Measurements from ENCODE around the gene MYO16.
"Not testable (repeated sequence)": the region's sequence is repeated elsewhere in the genome, so short reads cannot be mapped to it uniquely, and the experiment has no call there.

MYO16 gene

GRCh38 chr13:108911807-108912206 lies 282.4 kb downstream of the MYO16 start:
- DNase-seq = no peak

GRCh38 chr13:108913731-108914130 lies 284.3 kb downstream of the MYO16 start:
- not testable (repeated sequence) for DNase-seq

GRCh38 chr13:108915095-108915633 lies 285.8 kb downstream of the MYO16 start:
- DNase-seq = peak; percentile 22

- DNase-seq = peak; percentile 29
Observed at GRCh38 chr13:108915634-108916512, 286.5 kb downstream of the MYO16 start.

- DNase-seq = no peak
Observed at GRCh38 chr13:108917581-108917980, 288.2 kb downstream of the MYO16 start.

GRCh38 chr13:108919036-108919907 lies 289.9 kb downstream of the MYO16 start:
- DNase-seq = no peak

GRCh38 chr13:108920137-108920536 lies 290.7 kb downstream of the MYO16 start:
- no peak for DNase-seq

GRCh38 chr13:108921238-108921637 lies 291.8 kb downstream of the MYO16 start:
- DNase-seq = no peak

GRCh38 chr13:108922108-108922507 lies 292.7 kb downstream of the MYO16 start:
- DNase-seq = no peak

- no peak for DNase-seq
Observed at GRCh38 chr13:108923386-108924047, 294.1 kb downstream of the MYO16 start.

GRCh38 chr13:108924134-108924533 lies 294.7 kb downstream of the MYO16 start:
- DNase-seq = no peak

GRCh38 chr13:108924541-108924940 lies 295.1 kb downstream of the MYO16 start:
- DNase-seq = no peak

- DNase-seq = no peak
Observed at GRCh38 chr13:108925070-108925469, 295.7 kb downstream of the MYO16 start.

GRCh38 chr13:108926862-108927261 lies 297.5 kb downstream of the MYO16 start:
- no peak for DNase-seq

GRCh38 chr13:108927615-108928014 lies 298.2 kb downstream of the MYO16 start:
- DNase-seq = no peak

- no peak for DNase-seq
Observed at GRCh38 chr13:108929532-108930206, 300.3 kb downstream of the MYO16 start.

- no peak for DNase-seq
Observed at GRCh38 chr13:108932196-108932595, 302.8 kb downstream of the MYO16 start.

GRCh38 chr13:108933061-108933460 lies 303.6 kb downstream of the MYO16 start:
- DNase-seq = no peak

- no peak for DNase-seq
Observed at GRCh38 chr13:108938155-108938554, 308.7 kb downstream of the MYO16 start.

- DNase-seq = no peak
Observed at GRCh38 chr13:108940121-108940520, 310.7 kb downstream of the MYO16 start.

- no peak for DNase-seq
Observed at GRCh38 chr13:108943842-108944241, 314.4 kb downstream of the MYO16 start.

GRCh38 chr13:108944760-108945159 lies 315.3 kb downstream of the MYO16 start:
- DNase-seq = no peak
